HG02642 (cell line): Measurements from ENCODE around the gene SFXN1.

Source experiments
- ATAC-seq: cut with Tn5 transposase; IDR thresholded peaks from one replicate; pipeline ENCODE4 v1.9.1; 2021; ENCODE audit warnings: mild to moderate bottlenecking; ENCODE audit not compliant: unreplicated experiment, poor library complexity

Gene SFXN1

GRCh38 chr5:175464074-175464941, 14.1 kb upstream of the SFXN1 start:
- peak; percentile 98 for ATAC-seq

GRCh38 chr5:175464942-175465233, 13.5 kb upstream of the SFXN1 start:
- ATAC-seq = no peak

GRCh38 chr5:175465282-175465681, 13.1 kb upstream of the SFXN1 start:
- ATAC-seq = no peak

- ATAC-seq = no peak
Observed at GRCh38 chr5:175466700-175467318, 11.6 kb upstream of the SFXN1 start.

GRCh38 chr5:175467983-175468690, 10.2 kb upstream of the SFXN1 start:
- ATAC-seq = no peak

- no peak for ATAC-seq
Observed at GRCh38 chr5:175468892-175469291, 9.5 kb upstream of the SFXN1 start.

- no peak for ATAC-seq
Observed at GRCh38 chr5:175469916-175470315, 8.4 kb upstream of the SFXN1 start.

- no peak for ATAC-seq
Observed at GRCh38 chr5:175470781-175471180, 7.6 kb upstream of the SFXN1 start.

- no peak for ATAC-seq
Observed at GRCh38 chr5:175471196-175471595, 7.2 kb upstream of the SFXN1 start.

GRCh38 chr5:175471628-175472027, 6.7 kb upstream of the SFXN1 start:
- ATAC-seq = no peak

- ATAC-seq = no peak
Observed at GRCh38 chr5:175472378-175472777, 6.0 kb upstream of the SFXN1 start.

- ATAC-seq = no peak
Observed at GRCh38 chr5:175475248-175475647, 3.1 kb upstream of the SFXN1 start.

GRCh38 chr5:175477440-175477839, 920 bp upstream of the SFXN1 start:
- no peak for ATAC-seq

- ATAC-seq = no peak
Observed at GRCh38 chr5:175478008-175478383, 364 bp upstream of the SFXN1 start.

- no peak for ATAC-seq
Observed at GRCh38 chr5:175479125-175479881, 943 bp downstream of the SFXN1 start.

- ATAC-seq = no peak
Observed at GRCh38 chr5:175483337-175483736, 5.0 kb downstream of the SFXN1 start.

GRCh38 chr5:175484322-175484721, 6.0 kb downstream of the SFXN1 start:
- ATAC-seq = no peak

GRCh38 chr5:175484829-175485228, 6.5 kb downstream of the SFXN1 start:
- no peak for ATAC-seq

- ATAC-seq = no peak
Observed at GRCh38 chr5:175485631-175486030, 7.3 kb downstream of the SFXN1 start.

- no peak for ATAC-seq
Observed at GRCh38 chr5:175487514-175488222, 9.3 kb downstream of the SFXN1 start.
